ENCODE results near the gene NPHP4. TPM values are rescaled to one million over a fixed set of nuclear protein-coding genes. Genes with fewer than 3 reads are reported as not detected.

NPHP4 gene
- total RNA-seq, 1 experiment from 2014 or later: 16.8 TPM

- Mint-ChIP-seq H3K27ac (no peak overlapping the region), H3K36me3 (peaks cover 4% of the 10 kb centered on the region; the same call in 1 of the 2 replicates), H3K27me3 (ENCODE audit: low read depth) (peaks cover 4% of the 10 kb centered on the region; the same call in 1 of the 2 replicates), H3K4me1 (peaks cover 9% of the 10 kb centered on the region), H3K9me3 (peaks cover 14% of the 10 kb centered on the region), H3K4me3 (no peak overlapping the region)
- ATAC-seq (no peak), DNase-seq (ENCODE audit: low spot score) (no peak)
- CTCF ChIA-PET: no interaction called here
- TF ChIP-seq USF2 (CRISPR knock-in tag; IDR thresholded peaks at IDR 0.05) (no peak), GABPB1 (CRISPR knock-in tag; IDR thresholded peaks at IDR 0.05) (no peak), RORB (CRISPR knock-in tag; IDR thresholded peaks at IDR 0.05) (no peak), JAZF1 (CRISPR knock-in tag; IDR thresholded peaks at IDR 0.05) (no peak), GRHL2 (CRISPR knock-in tag; IDR thresholded peaks at IDR 0.05; ENCODE audit: insufficient replicate concordance, severe bottlenecking) (no peak), ZNF138 (CRISPR knock-in tag; conservative IDR thresholded peaks at IDR 0.05) (no peak)
- POLR2A ChIA-PET: no interaction called here
Measured at GRCh38 chr1:5815716-5816115, 176.5 kb downstream of the NPHP4 start.

- H3K36me3 Mint-ChIP-seq: peaks cover 4% of the 10 kb centered on the region; the same call in 1 of the 2 replicates
- CTCF ChIA-PET: no interaction called here
Measured at GRCh38 chr1:5815211-5815610, 177.0 kb downstream of the NPHP4 start.

More at GRCh38 chr1:5815211-5815610, 177.0 kb downstream of the NPHP4 start:
- POLR2A ChIA-PET: no interaction called here
- Mint-ChIP-seq H3K4me3 (no peak overlapping the region), H3K27ac (no peak overlapping the region), H3K9me3 (peaks cover 14% of the 10 kb centered on the region), H3K4me1 (peaks cover 12% of the 10 kb centered on the region), H3K27me3 (ENCODE audit: low read depth) (peaks cover 4% of the 10 kb centered on the region; the same call in 1 of the 2 replicates)
- no peak for ATAC-seq
- DNase-seq (ENCODE audit: low spot score): no peak
- TF ChIP-seq TP53 (CRISPR knock-in tag; IDR thresholded peaks at IDR 0.05) (no peak), AR (CRISPR knock-in tag; IDR thresholded peaks at IDR 0.05) (no peak), TEAD4 (CRISPR knock-in tag; IDR thresholded peaks at IDR 0.05) (no peak), AFF4 (CRISPR knock-in tag; IDR thresholded peaks at IDR 0.05; ENCODE audit: borderline replicate concordance) (no peak), GTF2I (CRISPR knock-in tag; conservative IDR thresholded peaks at IDR 0.05) (no peak), MLX (CRISPR knock-in tag; IDR thresholded peaks at IDR 0.05) (no peak)
